Activated CD8-positive, alpha-beta T cell treated with anti-CD3 and anti-CD28 coated beads for 36 hours (primary cell): Measurements from ENCODE around the gene CYP27A1. TPM values are rescaled to one million over a fixed set of nuclear protein-coding genes. Genes with fewer than 3 reads are reported as not detected.

ENCODE experiments used
- ATAC-seq: fragments of 200-7000 bp; cut with Tn5 transposase; one replicate; pipeline ENCODE4 v1.10.0; 2021; ENCODE audit warnings: mild to moderate bottlenecking, moderate library complexity
- CTCF ChIA-PET: fragments of 350-600 bp; sonication (Branson Sonifier 250); formaldehyde crosslinking; loops from one replicate; lab custom pipeline; 2021; ENCODE audit warnings: antibody characterized with exemption; lab: Charles Lee
- POLR2A ChIA-PET: fragments of 350-600 bp; sonication (Branson Sonifier 250); formaldehyde crosslinking; loops from one replicate; lab custom pipeline; 2021; ENCODE audit warnings: antibody characterized with exemption; lab: Charles Lee
- DNase-seq: peaks from one replicate; pipeline ENCODE4 v3.0.0-alpha.2; 2020
- H3K27ac Mint-ChIP-seq: one replicate; pipeline ENCODE4 v1.8.0; 2021; ENCODE audit warnings: mild to moderate bottlenecking, mixed read lengths
- H3K27me3 Mint-ChIP-seq: one replicate; pipeline ENCODE4 v1.8.0; 2021; ENCODE audit warnings: mixed read lengths
- H3K36me3 Mint-ChIP-seq: one replicate; pipeline ENCODE4 v1.8.0; 2021; ENCODE audit warnings: low read depth, mixed read lengths
- H3K4me1 Mint-ChIP-seq: one replicate; pipeline ENCODE4 v1.8.0; 2021; ENCODE audit warnings: low read depth, mixed read lengths
- H3K4me3 Mint-ChIP-seq: one replicate; pipeline ENCODE4 v1.8.0; 2021; ENCODE audit warnings: mild to moderate bottlenecking, moderate library complexity, mixed read lengths
- H3K9me3 Mint-ChIP-seq: one replicate; pipeline ENCODE4 v1.8.0; 2021; ENCODE audit warnings: mixed read lengths
- intact Hi-C: fragments of 100-400 bp; cut with micrococcal nuclease; formaldehyde crosslinking; loops from one replicate; pipeline ENCODE4 v1.10.0; 2022
- total RNA-seq, 2 experiments: library from RNA; stranded (reverse); gene quantifications; one replicate each; pipeline ENCODE4 v1.2.3, GENCODE V29; 2021
- TF ChIP-seq, protein P1 (sequence below): fragments of 200-600 bp; IDR thresholded peaks from one replicate; pipeline ENCODE4 v1.8.0; 2022; ENCODE audit warnings: antibody characterized with exemption, mild to moderate bottlenecking

The CYP27A1 gene
- total RNA-seq, 2 experiments from 2014 or later: 0.14 to 0.18 TPM

DNA sequence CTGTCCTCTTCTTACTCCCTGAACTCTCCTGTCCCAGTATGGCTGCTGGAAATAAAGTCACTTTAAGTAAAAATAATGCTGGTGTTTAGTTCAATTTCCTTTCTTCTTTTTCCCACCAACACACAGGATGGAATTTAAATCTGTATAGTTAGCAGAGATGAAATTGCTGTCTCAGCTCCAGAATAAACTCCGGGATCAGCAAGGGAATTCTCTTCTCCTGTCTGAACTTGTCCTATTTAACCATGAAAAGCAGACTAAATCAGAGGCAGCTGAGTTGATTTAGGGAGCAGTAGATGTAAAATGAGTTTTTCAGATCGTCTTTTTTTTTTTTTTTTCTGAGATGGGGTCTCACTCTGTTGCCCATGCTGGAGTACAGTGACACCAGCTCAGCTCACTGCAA, 45.4 kb upstream of the CYP27A1 start:
- intact Hi-C loops: no loop called here

DNA sequence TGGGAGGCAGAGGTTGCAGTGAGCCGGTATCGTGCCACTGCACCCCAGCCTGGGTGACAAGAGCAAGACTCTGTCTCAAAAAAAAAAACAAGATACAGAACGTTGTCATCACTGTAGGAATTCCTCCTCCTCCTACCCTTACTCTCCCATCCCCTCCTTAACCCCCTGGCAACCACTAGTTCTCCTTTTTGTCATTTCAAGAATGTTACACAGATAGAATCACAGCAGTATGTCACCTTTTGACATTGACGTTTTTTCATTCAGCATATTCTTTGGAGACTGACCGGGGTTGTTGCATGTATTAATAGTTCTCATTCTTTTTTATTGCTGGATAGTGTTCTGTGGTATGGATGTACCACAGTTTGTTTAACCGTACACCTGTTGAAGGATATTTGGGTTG, 38.9 kb upstream of the CYP27A1 start:
- CTCF ChIA-PET: no interaction called here
- TF ChIP-seq, protein P1, sequence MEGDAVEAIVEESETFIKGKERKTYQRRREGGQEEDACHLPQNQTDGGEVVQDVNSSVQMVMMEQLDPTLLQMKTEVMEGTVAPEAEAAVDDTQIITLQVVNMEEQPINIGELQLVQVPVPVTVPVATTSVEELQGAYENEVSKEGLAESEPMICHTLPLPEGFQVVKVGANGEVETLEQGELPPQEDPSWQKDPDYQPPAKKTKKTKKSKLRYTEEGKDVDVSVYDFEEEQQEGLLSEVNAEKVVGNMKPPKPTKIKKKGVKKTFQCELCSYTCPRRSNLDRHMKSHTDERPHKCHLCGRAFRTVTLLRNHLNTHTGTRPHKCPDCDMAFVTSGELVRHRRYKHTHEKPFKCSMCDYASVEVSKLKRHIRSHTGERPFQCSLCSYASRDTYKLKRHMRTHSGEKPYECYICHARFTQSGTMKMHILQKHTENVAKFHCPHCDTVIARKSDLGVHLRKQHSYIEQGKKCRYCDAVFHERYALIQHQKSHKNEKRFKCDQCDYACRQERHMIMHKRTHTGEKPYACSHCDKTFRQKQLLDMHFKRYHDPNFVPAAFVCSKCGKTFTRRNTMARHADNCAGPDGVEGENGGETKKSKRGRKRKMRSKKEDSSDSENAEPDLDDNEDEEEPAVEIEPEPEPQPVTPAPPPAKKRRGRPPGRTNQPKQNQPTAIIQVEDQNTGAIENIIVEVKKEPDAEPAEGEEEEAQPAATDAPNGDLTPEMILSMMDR: no peak
- H3K27me3 Mint-ChIP-seq: no peaks in the 10 kb centered on the region
- H3K36me3 Mint-ChIP-seq: peaks cover 61% of the 10 kb centered on the region
- intact Hi-C loops: no loop called here
- ATAC-seq (no peak), DNase-seq (no peak)
- peaks cover 19% of the 10 kb centered on the region for H3K4me1 Mint-ChIP-seq
- POLR2A ChIA-PET: interaction anchor here (0.6 kb wide), 1 partner anchor 148 kb away, joined by 3 read pairs; no protein-coding TSS in a partner anchor
- H3K9me3 Mint-ChIP-seq: no peaks in the 10 kb centered on the region
- no peak overlapping the region for H3K4me3 Mint-ChIP-seq
- H3K27ac Mint-ChIP-seq: no peak overlapping the region

More for the DNA sequence above, 45.4 kb upstream of the CYP27A1 start:
- POLR2A ChIA-PET: no interaction called here
- DNase-seq (no peak), ATAC-seq (no peak)
- H3K4me3 Mint-ChIP-seq: no peak overlapping the region
- peaks cover 19% of the 10 kb centered on the region for H3K4me1 Mint-ChIP-seq
- peaks cover 28% of the 10 kb centered on the region for H3K36me3 Mint-ChIP-seq
- no peaks in the 10 kb centered on the region for H3K27me3 Mint-ChIP-seq
- CTCF ChIA-PET: interaction anchor here (1.0 to 2.2 kb wide), 3 partner anchors 9 to 111 kb away, joined by 4 to 6 read pairs (median 5); partner anchors contain the start of gene TTLL4
- TF ChIP-seq, protein P1: no peak
- H3K27ac Mint-ChIP-seq: no peak overlapping the region
- no peaks in the 10 kb centered on the region for H3K9me3 Mint-ChIP-seq

DNA sequence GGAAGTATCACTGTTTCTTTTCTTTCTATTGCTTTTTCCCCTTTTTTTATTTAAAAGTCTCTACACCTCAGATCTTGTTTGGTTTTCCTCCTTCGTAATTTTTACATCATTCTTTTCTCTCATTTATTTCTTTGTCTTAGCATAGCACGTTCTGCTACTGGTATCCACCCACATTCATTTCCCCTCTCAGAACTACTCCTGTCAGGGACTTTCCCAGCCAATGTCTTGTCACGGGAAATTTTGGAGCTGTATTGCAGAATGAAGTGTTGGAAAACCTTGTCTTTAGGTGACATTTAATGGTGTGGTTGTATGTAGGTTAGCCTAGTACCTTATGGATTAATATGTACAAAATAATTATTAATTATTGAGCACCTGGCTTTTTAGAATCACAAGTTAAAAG, 37.3 kb upstream of the CYP27A1 start:
- intact Hi-C loops: no loop called here
- no peak for ATAC-seq
- no peaks in the 10 kb centered on the region for H3K27me3 Mint-ChIP-seq
- no peaks in the 10 kb centered on the region for H3K9me3 Mint-ChIP-seq
- peaks cover 57% of the 10 kb centered on the region for H3K36me3 Mint-ChIP-seq
- no peak overlapping the region for H3K4me3 Mint-ChIP-seq
- POLR2A ChIA-PET: no interaction called here
- peaks cover 19% of the 10 kb centered on the region for H3K4me1 Mint-ChIP-seq
- H3K27ac Mint-ChIP-seq: peak overlapping the region; percentile 49
- CTCF ChIA-PET: interaction anchor here (1.2 kb wide), 2 partner anchors 13 to 103 kb away, joined by 3 to 4 read pairs; no protein-coding TSS in a partner anchor
- TF ChIP-seq, protein P1: no peak
- DNase-seq: no peak

DNA sequence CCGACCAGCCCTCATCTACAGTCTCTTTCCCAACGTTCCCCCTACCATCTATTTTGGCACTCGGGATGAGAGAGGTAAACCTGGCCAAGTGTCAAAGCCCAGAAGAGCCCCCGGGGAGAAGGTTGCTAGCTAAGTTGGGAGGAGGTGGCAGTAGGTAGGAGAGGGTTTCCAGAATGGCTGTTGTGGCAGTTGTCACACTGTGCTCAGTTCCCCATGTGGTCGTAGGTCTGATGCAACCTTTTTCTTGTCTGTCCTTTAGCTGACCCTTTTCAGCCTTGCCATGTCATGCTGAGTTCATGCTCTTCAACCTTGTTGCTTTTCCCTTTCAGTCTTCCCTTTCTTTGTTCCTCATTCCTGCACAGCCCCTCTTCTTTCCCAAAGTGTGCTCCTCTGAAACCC, 36.8 kb upstream of the CYP27A1 start:
- ChIA-PET POLR2A (interaction anchor here (0.6 kb wide), 1 partner anchor 120 kb away, joined by 3 read pairs; no protein-coding TSS in a partner anchor), CTCF (interaction anchor here (1.2 kb wide), 2 partner anchors 13 to 102 kb away, joined by 3 to 4 read pairs; no protein-coding TSS in a partner anchor)
- ATAC-seq (no peak), DNase-seq (no peak)
- Mint-ChIP-seq H3K36me3 (peaks cover 59% of the 10 kb centered on the region), H3K4me1 (peaks cover 19% of the 10 kb centered on the region), H3K27me3 (no peaks in the 10 kb centered on the region), H3K27ac (peak overlapping the region; percentile 44), H3K4me3 (no peak overlapping the region), H3K9me3 (no peaks in the 10 kb centered on the region)
- intact Hi-C loops: no loop called here
- TF ChIP-seq, protein P1: no peak

DNA sequence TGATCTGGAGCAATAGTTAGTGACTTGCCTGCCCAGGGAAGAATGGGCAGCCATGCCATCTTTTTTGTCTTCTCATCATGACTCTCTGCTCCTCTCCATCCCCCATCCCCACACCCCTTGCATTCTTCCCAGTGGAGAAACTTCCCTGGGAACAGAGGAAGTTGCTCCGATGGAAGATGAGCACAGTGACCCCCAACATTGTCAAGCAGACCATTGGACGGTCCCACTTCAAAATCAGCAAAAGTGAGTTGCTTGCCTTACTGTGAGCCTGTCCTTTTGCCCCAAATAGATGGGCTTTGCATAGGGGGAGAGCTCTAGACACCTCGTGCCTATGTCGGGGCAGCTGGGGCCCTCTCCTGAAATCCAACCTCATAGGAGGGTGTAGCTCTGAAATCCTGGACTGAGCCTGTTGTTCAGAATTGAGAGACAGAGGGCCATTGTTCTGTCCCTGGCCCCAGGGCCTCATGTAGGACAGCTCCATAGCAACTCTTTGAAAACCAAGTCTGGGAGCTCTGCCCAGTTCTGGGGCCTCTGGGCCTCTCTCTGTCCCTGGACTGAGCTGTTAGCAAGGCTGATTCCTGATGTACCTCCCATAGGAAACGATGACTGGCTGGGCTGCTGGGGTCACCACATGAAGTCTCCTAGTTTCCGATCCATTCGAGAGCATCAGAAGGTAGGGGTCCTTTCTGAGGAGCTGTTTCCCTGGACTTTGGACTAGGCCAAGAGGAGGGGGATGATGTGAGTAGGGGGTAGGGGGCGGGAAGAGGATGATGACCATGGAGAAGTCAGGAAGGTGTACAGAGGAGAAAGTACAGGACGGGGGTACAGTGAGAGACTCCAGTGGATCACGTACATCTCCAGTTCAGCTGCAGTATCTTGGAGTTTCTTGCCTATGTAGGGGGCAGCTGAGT, 36.1 kb upstream of the CYP27A1 start:
- no peak overlapping the region for H3K4me3 Mint-ChIP-seq
- peak overlapping the region; percentile 44 for H3K27ac Mint-ChIP-seq
- peaks cover 65% of the 10 kb centered on the region for H3K36me3 Mint-ChIP-seq
- no peaks in the 10 kb centered on the region for H3K27me3 Mint-ChIP-seq
- TF ChIP-seq, protein P1: no peak
- ATAC-seq (no peak), DNase-seq (no peak)
- CTCF ChIA-PET: interaction anchor here (0.8 to 1.3 kb wide), 3 partner anchors 8 to 19 kb away, joined by 3 to 4 read pairs (median 3); no protein-coding TSS in a partner anchor
- intact Hi-C loops: no loop called here
- POLR2A ChIA-PET: interaction anchor here (0.6 to 1.3 kb wide), 2 partner anchors 8 to 119 kb away, joined by 3 to 4 read pairs; no protein-coding TSS in a partner anchor
- H3K4me1 Mint-ChIP-seq: peaks cover 19% of the 10 kb centered on the region
- H3K9me3 Mint-ChIP-seq: no peaks in the 10 kb centered on the region
